Epithelial cell of proximal tubule (primary cell): ENCODE data around the gene RYK. TPM values are rescaled to one million over a fixed set of nuclear protein-coding genes. Genes with fewer than 3 reads are reported as not detected.
"Not testable (repeated sequence)": the region's sequence is repeated elsewhere in the genome, so short reads cannot be mapped to it uniquely, and the experiment has no call there.

Experiments
- DNase-seq: peaks from one replicate; pipeline ENCODE4 v3.0.0-alpha.2; 2011; ENCODE audit warnings: low read depth
- H3K4me3 ChIP-seq: 2 replicates; pipeline ENCODE4 v1.5.1; 2011; ENCODE audit warnings: low read depth, mild to moderate bottlenecking, low read length
- CTCF ChIP-seq: conservative IDR thresholded peaks from 2 replicates; pipeline ENCODE4 v1.5.1; 2012; ENCODE audit warnings: low read depth, mild to moderate bottlenecking, low read length
- total RNA-seq: library from RNA; depleted of rRNA; stranded (reverse); fragments of >200 nt; gene quantifications from 2 replicates; pipeline ENCODE4 v1.2.3, GENCODE V29; 2015

Gene RYK
- total RNA-seq, 1 donor from 2014 or later = 33.5 TPM

- H3K4me3 ChIP-seq = no peak overlapping the region
- no peak for TF ChIP-seq CTCF
- peak; percentile 18 for DNase-seq
Observed at GRCh38 chr3:134279466-134279865, 28.8 kb upstream of the RYK start.

- DNase-seq = no peak
- no peak for TF ChIP-seq CTCF
- H3K4me3 ChIP-seq = no peak overlapping the region
Observed at GRCh38 chr3:134277066-134277660, 26.5 kb upstream of the RYK start.

- TF ChIP-seq CTCF = no peak
- DNase-seq = no peak
- H3K4me3 ChIP-seq = no peak overlapping the region
Observed at GRCh38 chr3:134276086-134276485, 25.4 kb upstream of the RYK start.

GRCh38 chr3:134275110-134275509 is 24.5 kb upstream of the RYK start:
- DNase-seq, H3K4me3 ChIP-seq: not testable (repeated sequence)

GRCh38 chr3:134274571-134274970 is 23.9 kb upstream of the RYK start:
- no peak overlapping the region for H3K4me3 ChIP-seq
- TF ChIP-seq CTCF = no peak
- no peak for DNase-seq

GRCh38 chr3:134267996-134268395 is 17.3 kb upstream of the RYK start:
- H3K4me3 ChIP-seq = no peak overlapping the region
- no peak for DNase-seq
- TF ChIP-seq CTCF = no peak

GRCh38 chr3:134260987-134261386 is 10.3 kb upstream of the RYK start:
- no peak overlapping the region for H3K4me3 ChIP-seq
- no peak for TF ChIP-seq CTCF
- no peak for DNase-seq
